GM21737 (cell line): ENCODE results near the gene FRRS1L.

Experiments used
- ATAC-seq: cut with Tn5 transposase; IDR thresholded peaks from one replicate; pipeline ENCODE4 v1.9.1; 2021; ENCODE audit warnings: mild to moderate bottlenecking, moderate library complexity; ENCODE audit not compliant: unreplicated experiment

The FRRS1L gene

GRCh38 chr9:109176963-109177362 is 9.9 kb upstream of the FRRS1L start:
- no peak for ATAC-seq

- no peak for ATAC-seq
Measured at GRCh38 chr9:109176386-109176785, 9.3 kb upstream of the FRRS1L start.

GRCh38 chr9:109172935-109173334 is 5.9 kb upstream of the FRRS1L start:
- no peak for ATAC-seq

DNA sequence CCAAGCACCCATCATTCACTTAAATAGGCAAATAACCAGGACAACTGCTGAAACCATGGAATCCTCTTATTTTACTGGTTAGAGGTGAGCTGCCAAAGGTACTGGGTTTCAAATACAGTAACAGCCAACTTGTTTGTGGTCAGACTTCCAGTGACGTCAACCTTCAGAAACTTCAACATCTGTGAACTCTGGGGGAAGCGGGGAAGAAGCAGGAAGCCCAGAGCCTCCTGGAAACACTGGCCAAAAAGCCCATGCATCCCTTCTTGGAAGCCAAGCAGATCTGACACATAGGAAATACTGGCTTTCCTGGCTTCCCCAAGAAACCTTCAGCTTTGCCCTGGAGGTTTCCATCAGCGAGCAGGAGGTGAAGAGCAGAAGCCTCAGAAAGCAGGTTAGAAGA is 4.9 kb upstream of the FRRS1L start:
- ATAC-seq: no peak

- ATAC-seq: no peak
Measured at GRCh38 chr9:109168170-109168569, 1.1 kb upstream of the FRRS1L start.

DNA sequence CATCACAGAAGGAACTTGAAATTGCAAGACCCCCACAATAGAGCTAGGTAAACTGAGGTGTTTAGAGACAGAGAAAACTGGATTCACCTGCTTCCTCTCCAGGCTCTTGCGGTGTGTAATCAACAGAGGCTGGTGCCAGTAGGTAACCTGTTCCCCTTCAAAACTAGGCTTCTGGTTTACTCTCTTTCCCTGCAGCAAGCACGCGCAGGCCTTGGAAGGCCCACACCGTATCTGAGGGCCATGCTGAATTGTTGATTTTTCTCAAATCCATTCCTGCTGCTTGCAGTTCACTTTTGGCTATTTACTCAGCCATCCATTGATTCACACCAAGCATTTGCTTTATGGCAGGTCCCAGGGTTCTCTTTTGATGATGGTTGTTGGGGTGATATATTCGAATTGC is 667 bp upstream of the FRRS1L start:
- no peak for ATAC-seq

- no peak for ATAC-seq
Measured at GRCh38 chr9:109166171-109166770, 778 bp downstream of the FRRS1L start.

DNA sequence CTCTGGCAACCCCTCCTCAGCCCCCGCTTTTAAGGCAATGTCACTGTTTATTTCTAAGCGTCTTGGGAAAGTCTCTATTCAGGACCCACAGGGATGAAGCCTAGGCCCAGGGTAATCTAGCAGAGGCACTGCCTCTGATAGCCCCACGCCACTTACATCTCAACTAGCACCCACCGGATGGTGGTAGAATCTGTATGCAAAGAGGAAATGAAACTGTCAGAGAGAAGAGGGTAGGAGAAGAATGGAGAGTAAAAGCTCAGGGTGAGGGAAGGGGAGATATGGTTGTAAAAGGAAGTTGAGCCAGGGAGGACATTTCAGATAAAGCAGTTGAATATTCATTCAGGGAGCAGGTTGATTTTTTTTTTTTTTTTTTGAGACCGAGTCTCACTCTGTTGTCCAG is 3.0 kb downstream of the FRRS1L start:
- no peak for ATAC-seq

DNA sequence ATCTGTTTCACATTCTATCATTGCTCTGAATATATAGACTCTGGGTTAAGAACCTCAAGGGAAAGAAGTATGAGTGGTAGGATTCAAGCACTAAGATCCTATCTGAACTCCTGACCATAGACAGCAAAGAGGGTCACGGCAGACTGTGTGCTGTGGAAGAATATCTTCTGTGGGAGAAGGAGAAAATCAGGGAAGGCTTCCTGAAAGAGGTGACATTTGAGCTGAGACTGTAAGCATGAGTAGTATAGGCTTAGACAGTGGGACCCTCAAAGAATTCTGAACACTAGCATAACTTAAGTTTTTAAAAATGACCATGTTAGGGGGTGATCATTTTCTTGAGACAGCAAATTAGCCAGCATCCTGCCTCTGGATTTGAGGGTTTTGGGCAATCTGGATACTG is 3.9 kb downstream of the FRRS1L start:
- no peak for ATAC-seq

- ATAC-seq: no peak
Measured at GRCh38 chr9:109162677-109163076, 4.4 kb downstream of the FRRS1L start.

GRCh38 chr9:109161471-109161870 is 5.6 kb downstream of the FRRS1L start:
- no peak for ATAC-seq

DNA sequence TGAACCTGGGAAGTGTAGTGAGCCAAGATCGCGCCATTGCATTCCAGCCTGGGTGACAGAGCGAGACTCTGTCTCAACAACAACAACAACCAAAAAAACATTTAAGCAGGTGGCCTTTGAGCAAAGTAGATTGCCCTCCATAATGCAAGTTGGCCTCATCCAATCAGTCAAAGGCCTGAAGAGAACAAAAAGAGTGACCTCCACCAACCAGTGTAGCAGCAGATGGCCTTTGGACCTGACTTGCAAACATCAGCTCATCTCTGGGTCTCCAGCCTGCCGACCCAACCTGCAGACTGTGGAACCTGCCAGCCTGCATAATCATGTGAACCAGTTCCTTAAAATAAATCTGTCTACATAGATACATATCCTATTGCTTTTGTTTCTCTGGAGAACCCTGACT is 7.5 kb downstream of the FRRS1L start:
- no peak for ATAC-seq

GRCh38 chr9:109158651-109159050 is 8.4 kb downstream of the FRRS1L start:
- ATAC-seq: no peak

GRCh38 chr9:109156708-109157107 is 10.3 kb downstream of the FRRS1L start:
- no peak for ATAC-seq

DNA sequence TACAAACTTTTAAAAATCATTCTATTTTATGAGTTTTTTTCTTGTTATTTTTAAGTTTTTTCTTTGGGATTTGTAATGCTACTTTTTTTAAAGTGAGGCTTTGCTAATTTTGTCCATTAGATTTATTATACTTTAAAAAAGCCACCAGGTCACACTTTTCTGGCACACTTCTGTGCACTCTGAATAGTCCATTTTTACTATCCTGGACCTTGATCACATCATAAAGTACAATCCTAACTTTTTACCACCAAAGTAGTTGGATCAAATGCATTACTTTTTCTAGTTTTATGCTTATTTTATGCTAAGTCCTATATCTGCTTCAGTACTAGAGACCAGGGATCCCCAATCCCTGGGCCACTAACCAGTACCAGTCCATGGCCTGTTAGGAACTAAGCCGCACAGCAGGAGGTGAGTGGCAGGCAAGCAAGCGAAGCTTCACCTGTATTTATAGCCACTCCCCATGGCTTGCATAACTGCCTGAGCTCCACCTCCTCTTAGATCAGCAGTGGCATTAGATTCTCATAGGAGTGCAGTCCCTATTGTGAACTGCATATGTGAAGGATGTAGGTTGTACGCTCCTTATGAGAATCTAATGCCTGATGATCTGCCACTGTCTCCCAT is 16.0 kb downstream of the FRRS1L start:
- no peak for ATAC-seq

GRCh38 chr9:109149722-109150121 is 17.3 kb downstream of the FRRS1L start:
- no peak for ATAC-seq

DNA sequence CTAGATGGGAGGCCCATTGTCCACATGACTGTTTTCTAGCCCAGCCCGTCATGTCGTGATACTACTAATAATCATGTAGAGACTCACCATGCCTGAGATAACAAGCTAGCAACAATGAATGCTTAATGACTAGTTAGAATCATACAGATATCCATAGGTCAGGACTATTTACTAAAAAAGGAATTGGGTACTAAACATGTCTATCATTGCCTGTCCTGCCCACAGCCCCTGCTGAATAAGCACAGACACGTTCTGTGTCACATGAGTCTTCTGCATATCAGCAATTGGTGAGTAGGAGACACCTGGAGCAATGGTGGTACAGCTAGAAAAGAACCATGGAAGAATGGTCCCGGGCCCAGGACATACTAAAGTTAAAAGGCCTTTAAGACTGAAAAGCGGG is 18.0 kb downstream of the FRRS1L start:
- ATAC-seq: no peak

DNA sequence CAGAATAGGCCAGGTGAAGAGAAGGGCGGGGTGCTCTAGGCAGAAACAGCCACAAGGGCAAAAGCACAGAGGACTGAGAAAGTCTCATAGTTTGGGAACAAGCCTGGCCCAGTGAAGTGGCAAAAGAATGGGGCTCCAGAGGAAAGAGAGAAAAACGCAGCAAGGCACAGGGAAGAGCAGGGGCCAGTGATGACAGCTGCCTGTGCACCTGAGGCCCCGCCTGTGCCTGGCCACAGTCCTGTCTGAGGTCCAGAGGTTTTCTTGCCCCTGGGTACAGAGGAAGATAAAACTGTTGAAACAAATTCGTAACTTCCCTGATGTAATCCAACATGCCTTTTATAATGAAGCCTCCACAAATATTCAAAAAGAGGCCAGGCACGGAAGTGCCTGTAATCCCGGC is 22.0 kb downstream of the FRRS1L start:
- no peak for ATAC-seq

GRCh38 chr9:109143881-109144562 is 23.0 kb downstream of the FRRS1L start:
- peak; percentile 98 for ATAC-seq

GRCh38 chr9:109141375-109141774 is 25.7 kb downstream of the FRRS1L start:
- ATAC-seq: no peak

- ATAC-seq: no peak
Measured at GRCh38 chr9:109139851-109140250, 27.2 kb downstream of the FRRS1L start.

- ATAC-seq: no peak
Measured at GRCh38 chr9:109138421-109138820, 28.6 kb downstream of the FRRS1L start.
